GM23338 (cell line): Measurements from ENCODE around the gene AOPEP. TPM values are rescaled to one million over a fixed set of nuclear protein-coding genes. Genes with fewer than 3 reads are reported as not detected.

ENCODE experiments used
- ATAC-seq: fragments of 200-7000 bp; cut with Tn5 transposase; 3 replicates; pipeline ENCODE4 v1.9.1; 2020
- DNase-seq: peaks from one replicate; pipeline ENCODE4 v3.0.0-alpha.2; 2015; ENCODE audit warnings: low spot score
- H2AFZ ChIP-seq: fragments of 200-600 bp; sonication (generic); 2 replicates; pipeline ENCODE4 v1.8.0; 2016; ENCODE audit warnings: antibody characterized with exemption, mild to moderate bottlenecking, moderate library complexity
- H3F3A ChIP-seq: fragments of 200-600 bp; sonication (generic); replicated peaks from 2 replicates; pipeline ENCODE4 v1.8.0; 2017; ENCODE audit warnings: antibody characterized with exemption, mixed run types, low read depth
- H3K27ac ChIP-seq: fragments of 200-600 bp; sonication (generic); 2 replicates; pipeline ENCODE4 v1.6.1; 2016; ENCODE audit warnings: low read depth
- H3K27me3 ChIP-seq: fragments of 200-600 bp; sonication (generic); 2 replicates; pipeline ENCODE4 v1.8.0; 2016; ENCODE audit warnings: mild to moderate bottlenecking, mixed run types, moderate library complexity; ENCODE audit not compliant: insufficient read depth
- H3K36me3 ChIP-seq: fragments of 200-600 bp; sonication (generic); 2 replicates; pipeline ENCODE4 v1.8.0; 2016; ENCODE audit warnings: mild to moderate bottlenecking; ENCODE audit not compliant: insufficient read depth
- H3K4me1 ChIP-seq: fragments of 200-600 bp; sonication (generic); 2 replicates; pipeline ENCODE4 v1.8.0; 2016; ENCODE audit warnings: mild to moderate bottlenecking, moderate library complexity; ENCODE audit not compliant: insufficient read depth
- H3K4me2 ChIP-seq: fragments of 200-600 bp; sonication (generic); 2 replicates; pipeline ENCODE4 v1.7.1; 2017; ENCODE audit warnings: mixed run types
- H3K4me3 ChIP-seq: fragments of 200-600 bp; sonication (generic); 2 replicates; pipeline ENCODE4 v1.6.1; 2016; ENCODE audit warnings: mixed run types
- H3K79me2 ChIP-seq: fragments of 200-600 bp; sonication (generic); replicated peaks from 2 replicates; pipeline ENCODE4 v1.8.0; 2017; ENCODE audit warnings: mild to moderate bottlenecking; ENCODE audit not compliant: insufficient read depth
- H3K9me2 ChIP-seq: fragments of 200-600 bp; sonication (generic); 2 replicates; pipeline ENCODE4 v1.8.0; 2017; ENCODE audit not compliant: insufficient read depth
- H4K20me1 ChIP-seq: fragments of 200-600 bp; sonication (generic); replicated peaks from 2 replicates; pipeline ENCODE4 v1.8.0; 2017; ENCODE audit warnings: mild to moderate bottlenecking; ENCODE audit not compliant: insufficient read depth
- H3K27ac Mint-ChIP-seq: 2 replicates; pipeline ENCODE4 v1.8.0; 2020; ENCODE audit warnings: inconsistent platforms, mild to moderate bottlenecking, moderate library complexity, mixed read lengths
- H3K27me3 Mint-ChIP-seq: 3 replicates; pipeline ENCODE4 v1.8.0; 2022; ENCODE audit warnings: low read depth, mild to moderate bottlenecking, moderate library complexity, mixed read lengths, inconsistent platforms; ENCODE audit not compliant: insufficient read depth, poor library complexity
- H3K36me3 Mint-ChIP-seq: 3 replicates; pipeline ENCODE4 v1.8.0; 2021; ENCODE audit warnings: low read depth, mild to moderate bottlenecking, inconsistent platforms, moderate library complexity, mixed read lengths
- H3K4me1 Mint-ChIP-seq: 3 replicates; pipeline ENCODE4 v1.8.0; 2020; ENCODE audit warnings: mild to moderate bottlenecking, inconsistent platforms, mixed read lengths
- H3K4me3 Mint-ChIP-seq: 3 replicates; pipeline ENCODE4 v1.8.0; 2021; ENCODE audit warnings: moderate library complexity, mild to moderate bottlenecking, inconsistent platforms, mixed read lengths
- H3K9me3 Mint-ChIP-seq: 3 replicates; pipeline ENCODE4 v1.8.0; 2020; ENCODE audit warnings: moderate library complexity, mild to moderate bottlenecking, inconsistent platforms, mixed read lengths
- CREB1 ChIP-seq: fragments of 250-450 bp; sonication (Bioruptor Pico); IDR thresholded peaks from 2 replicates; pipeline ENCODE4 v1.5.0; 2020; ENCODE audit warnings: low read depth, mild to moderate bottlenecking, moderate library complexity
- CTCF ChIP-seq, 2 experiments: fragments of 200-600 bp in 1 of 2; sonication (generic) in 1 of 2; conservative IDR thresholded peaks; 2 replicates each; pipeline versions ENCODE4 v1.5.1 to v1.6.1; 2016 to 2017; ENCODE audit warnings: antibody characterized with exemption in 2 of 2, low read depth in 2 of 2, mild to moderate bottlenecking in 2 of 2, moderate library complexity in 1 of 2
- ETS1 ChIP-seq: IDR thresholded peaks from 2 replicates; pipeline ENCODE4 v1.6.1; 2016; ENCODE audit warnings: antibody characterized with exemption
- EZH2 ChIP-seq: fragments of 200-600 bp; sonication (generic); IDR thresholded peaks from one replicate; pipeline ENCODE4 v1.8.0; 2017; ENCODE audit warnings: antibody characterized with exemption, mild to moderate bottlenecking, low read depth; ENCODE audit not compliant: unreplicated experiment
- JUNB ChIP-seq: IDR thresholded peaks from one replicate; pipeline ENCODE4 v1.6.1; 2016; ENCODE audit warnings: antibody characterized with exemption; ENCODE audit not compliant: unreplicated experiment
- POLR2AphosphoS5 ChIP-seq: IDR thresholded peaks from 2 replicates; pipeline ENCODE4 v1.6.1; 2016; ENCODE audit warnings: antibody characterized with exemption, low read depth
- REST ChIP-seq: IDR thresholded peaks from one replicate; pipeline ENCODE4 v1.6.1; 2018; ENCODE audit warnings: antibody characterized with exemption; ENCODE audit not compliant: unreplicated experiment
- ZNF114 ChIP-seq: fragments of 250-450 bp; sonication (Bioruptor Pico); IDR thresholded peaks from 2 replicates; pipeline ENCODE4 v1.5.0; 2020; ENCODE audit warnings: mild to moderate bottlenecking, moderate library complexity
- ZNF331 ChIP-seq: fragments of 250-450 bp; sonication (Bioruptor Pico); IDR thresholded peaks from 2 replicates; pipeline ENCODE4 v1.5.0; 2020; ENCODE audit warnings: low read depth, mild to moderate bottlenecking, moderate library complexity
- ZNF462 ChIP-seq: fragments of 250-450 bp; sonication (Bioruptor Pico); IDR thresholded peaks from 2 replicates; pipeline ENCODE4 v1.5.0; 2020; ENCODE audit warnings: mild to moderate bottlenecking, moderate library complexity
- polyA plus RNA-seq: library from polyadenylated mRNA; unstranded; fragments of >200 nt; fragmentation: Nextera tagmentation; extraction: Ambion mirVana; gene quantifications from 2 replicates; pipeline ENCODE4 v1.2.1, GENCODE V29; 2016
- total RNA-seq: library from RNA; depleted of rRNA; stranded (reverse); fragments of >200 nt; shearing (Covaris generic); gene quantifications from 2 replicates; pipeline ENCODE4 v1.2.3, GENCODE V29; 2014

Gene AOPEP
- total and polyA plus RNA-seq, 2 experiments from 2014 or later: 7.0 to 16.5 TPM

DNA sequence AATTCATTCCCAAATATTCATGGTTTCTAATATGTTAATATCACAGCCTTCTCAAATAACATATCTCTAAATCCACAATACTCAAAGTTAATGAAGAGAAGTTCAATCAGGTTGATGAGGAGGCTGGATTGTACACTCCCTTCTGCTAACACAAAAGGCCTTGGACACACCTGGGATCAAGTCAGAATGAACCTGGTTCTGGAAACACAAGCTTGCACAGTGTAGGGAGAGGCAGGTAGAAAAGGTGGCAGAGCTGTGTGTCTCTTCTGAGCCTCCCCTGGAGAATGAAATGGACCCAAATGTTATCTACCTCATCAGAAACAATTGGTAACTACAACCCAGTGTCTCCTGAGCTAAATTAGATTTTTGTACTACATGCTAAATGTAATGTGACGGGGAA lies 46.5 kb upstream of the AOPEP start (continued):
- TF ChIP-seq ZNF462 (CRISPR knock-in tag): no peak
- TF ChIP-seq ZNF114 (CRISPR knock-in tag): no peak
- no peak for TF ChIP-seq ZNF331 (CRISPR knock-in tag)
- TF ChIP-seq CTCF (conservative IDR thresholded peaks at IDR 0.05; ENCODE audit: low read depth in 2 of 2): no peak

DNA sequence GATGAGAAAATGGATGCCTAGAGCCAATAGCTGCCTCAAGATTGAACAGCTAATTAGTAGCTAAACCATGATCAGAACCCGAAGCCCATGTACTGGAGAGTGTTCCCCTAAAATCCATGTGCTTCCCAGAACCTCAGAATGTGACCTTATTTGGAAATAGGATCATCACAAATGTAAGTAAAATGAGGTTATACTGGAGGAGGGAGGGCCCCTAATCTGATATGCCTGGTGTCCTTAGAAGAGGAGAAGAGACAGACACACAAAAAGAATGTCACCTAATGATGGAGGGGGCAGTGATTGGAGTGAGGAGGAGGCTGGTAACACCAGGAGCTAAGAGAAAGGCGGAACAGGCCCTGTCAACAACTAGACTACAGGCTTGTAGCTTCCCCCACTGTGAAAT lies 45.9 kb upstream of the AOPEP start:
- H3K4me3 Mint-ChIP-seq: no peak overlapping the region
- no peaks in the 10 kb centered on the region for H4K20me1 ChIP-seq
- no peaks in the 10 kb centered on the region for H3F3A ChIP-seq
- no peaks in the 10 kb centered on the region for H3K9me2 ChIP-seq
- peaks cover 4% of the 10 kb centered on the region for H3K27me3 Mint-ChIP-seq
- H3K4me3 ChIP-seq: no peak overlapping the region
- no peak for ATAC-seq
- no peaks in the 10 kb centered on the region for H3K36me3 ChIP-seq
- no peaks in the 10 kb centered on the region for H3K9me3 Mint-ChIP-seq
- TF ChIP-seq EZH2: no peak
- TF ChIP-seq ETS1: no peak
- no peak for TF ChIP-seq CREB1 (CRISPR knock-in tag)
- no peak for TF ChIP-seq REST
- no peak for TF ChIP-seq JUNB
- no peak for TF ChIP-seq POLR2AphosphoS5
- no peak for DNase-seq
- no peak overlapping the region for H3K4me2 ChIP-seq
- H3K27me3 ChIP-seq: no peaks in the 10 kb centered on the region
- no peaks in the 10 kb centered on the region for H3K36me3 Mint-ChIP-seq
- no peaks in the 10 kb centered on the region for H3K79me2 ChIP-seq
- peak overlapping the region; percentile 48; the same call in 1 of the 2 replicates for H2AFZ ChIP-seq
- no peak overlapping the region for H3K27ac Mint-ChIP-seq
- H3K4me1 ChIP-seq: no peaks in the 10 kb centered on the region
- no peak overlapping the region for H3K27ac ChIP-seq
- H3K4me1 Mint-ChIP-seq: peaks cover 11% of the 10 kb centered on the region; the same call in 2 of the 3 replicates
